Mesendoderm (in vitro differentiated cells): ENCODE data around the gene SDK1.

Experiments used
- DNase-seq: peaks from one replicate; pipeline ENCODE4 v3.0.0; 2013
- H2AK5ac ChIP-seq: 2 replicates; pipeline ENCODE4 v1.6.1; 2013; ENCODE audit warnings: low read length, inconsistent platforms
- H2BK120ac ChIP-seq: 2 replicates; pipeline ENCODE4 v1.6.1; 2013; ENCODE audit warnings: low read depth, mild to moderate bottlenecking, low read length, moderate library complexity, mixed read lengths
- H2BK15ac ChIP-seq: replicated peaks from 2 replicates; pipeline ENCODE4 v1.6.1; 2013; ENCODE audit warnings: low read depth, mild to moderate bottlenecking, moderate library complexity
- H2BK5ac ChIP-seq: 2 replicates; pipeline ENCODE4 v1.6.1; 2013; ENCODE audit warnings: low read length, inconsistent platforms
- H3K18ac ChIP-seq: 2 replicates; pipeline ENCODE4 v1.6.1; 2013; ENCODE audit warnings: mild to moderate bottlenecking, low read length, mixed read lengths
- H3K23ac ChIP-seq: one replicate; pipeline ENCODE4 v1.6.1; 2013; ENCODE audit warnings: low read length
- H3K27ac ChIP-seq: 2 replicates; pipeline ENCODE4 v1.5.1; 2013; ENCODE audit warnings: low read depth, mild to moderate bottlenecking, inconsistent platforms, low read length, moderate library complexity
- H3K27me3 ChIP-seq: 2 replicates; pipeline ENCODE4 v1.6.1; 2013; ENCODE audit warnings: low read length, control low read depth, mild to moderate bottlenecking, inconsistent platforms; ENCODE audit not compliant: insufficient read depth, poor library complexity
- H3K36me3 ChIP-seq: 2 replicates; pipeline ENCODE4 v1.6.1; 2013; ENCODE audit warnings: low read length, inconsistent platforms; ENCODE audit not compliant: control insufficient read depth, insufficient read depth
- H3K4ac ChIP-seq: one replicate; pipeline ENCODE4 v1.6.1; 2013; ENCODE audit warnings: low read depth, mild to moderate bottlenecking, low read length, moderate library complexity
- H3K4me1 ChIP-seq: 2 replicates; pipeline ENCODE4 v1.6.1; 2013; ENCODE audit warnings: low read depth, low read length, inconsistent platforms; ENCODE audit not compliant: control insufficient read depth
- H3K4me2 ChIP-seq: 2 replicates; pipeline ENCODE4 v1.6.1; 2013; ENCODE audit warnings: low read length
- H3K4me3 ChIP-seq: 2 replicates; pipeline ENCODE4 v1.5.1; 2013; ENCODE audit warnings: mild to moderate bottlenecking, low read length
- H3K56ac ChIP-seq: one replicate; pipeline ENCODE4 v1.6.1; 2013; ENCODE audit warnings: low read length
- H3K79me1 ChIP-seq: 2 replicates; pipeline ENCODE4 v1.6.1; 2013; ENCODE audit warnings: low read length, inconsistent platforms
- H3K79me2 ChIP-seq: 2 replicates; pipeline ENCODE4 v1.6.1; 2013; ENCODE audit warnings: mild to moderate bottlenecking, low read length; ENCODE audit not compliant: control insufficient read depth, insufficient read depth
- H3K9ac ChIP-seq: 2 replicates; pipeline ENCODE4 v1.6.1; 2013; ENCODE audit warnings: low read length, inconsistent platforms
- H4K5ac ChIP-seq: one replicate; pipeline ENCODE4 v1.6.1; 2013; ENCODE audit warnings: low read length
- H4K8ac ChIP-seq: one replicate; pipeline ENCODE4 v1.6.1; 2013; ENCODE audit warnings: low read depth, mild to moderate bottlenecking, control low read depth, low read length, moderate library complexity
- WGBS: extraction: QIAGEN DNeasy Blood & Tissue Kit; methylation state at CpG from one replicate; pipeline ENCODE4 v1.1.7; 2013; ENCODE audit warnings: low lambda C conversion rate, missing lambda C conversion rate; ENCODE audit not compliant: insufficient coverage; ENCODE audit errors: extremely low coverage; 5-methylcytosine and 5-hydroxymethylcytosine counted together

Gene SDK1

GRCh38 chr7:3427957-3428356, 126.9 kb downstream of the SDK1 start:
- Histone ChIP-seq H3K4me1 (peaks cover 3% of the 10 kb centered on the region), H2BK120ac (no peak overlapping the region), H4K5ac (no peak overlapping the region)

GRCh38 chr7:3429981-3430380, 128.9 kb downstream of the SDK1 start:
- H3K4me3 ChIP-seq: no peak overlapping the region
- no peaks in the 10 kb centered on the region for H3K79me2 ChIP-seq
- H3K79me1 ChIP-seq: no peaks in the 10 kb centered on the region
- H3K27me3 ChIP-seq: no peaks in the 10 kb centered on the region
- H3K36me3 ChIP-seq: no peaks in the 10 kb centered on the region
- H3K4me1 ChIP-seq: peaks cover 3% of the 10 kb centered on the region
- WGBS: no CpG with 5 or more reads among the region's 4 CpGs
- no peak overlapping the region for H2BK120ac ChIP-seq
- DNase-seq: peak; percentile 19
- H3K4ac ChIP-seq: no peak overlapping the region
- no peak overlapping the region for H4K8ac ChIP-seq
- H2BK15ac ChIP-seq: no peak overlapping the region
- no peak overlapping the region for H2BK5ac ChIP-seq
- H4K5ac ChIP-seq: no peak overlapping the region
- H3K18ac ChIP-seq: no peak overlapping the region
- H3K4me2 ChIP-seq: no peak overlapping the region
- H3K27ac ChIP-seq: no peak overlapping the region
- H3K56ac ChIP-seq: no peak overlapping the region
- no peak overlapping the region for H3K23ac ChIP-seq
- no peak overlapping the region for H3K9ac ChIP-seq
- no peak overlapping the region for H2AK5ac ChIP-seq

More at GRCh38 chr7:3427957-3428356, 126.9 kb downstream of the SDK1 start:
- Histone ChIP-seq H2BK15ac (no peak overlapping the region), H3K56ac (no peak overlapping the region), H2BK5ac (no peak overlapping the region), H3K4ac (no peak overlapping the region), H3K9ac (no peak overlapping the region), H3K27ac (no peak overlapping the region), H2AK5ac (no peak overlapping the region), H3K36me3 (no peaks in the 10 kb centered on the region), H4K8ac (no peak overlapping the region), H3K27me3 (no peaks in the 10 kb centered on the region), H3K4me2 (no peak overlapping the region), H3K18ac (no peak overlapping the region), H3K79me2 (no peaks in the 10 kb centered on the region), H3K79me1 (no peaks in the 10 kb centered on the region), H3K23ac (no peak overlapping the region), H3K4me3 (no peak overlapping the region)
- no CpG with 5 or more reads among the region's 1 CpG for WGBS
- no peak for DNase-seq

GRCh38 chr7:3430588-3430987, 129.5 kb downstream of the SDK1 start:
- Histone ChIP-seq H3K18ac (no peak overlapping the region), H3K36me3 (no peaks in the 10 kb centered on the region), H3K9ac (no peak overlapping the region), H4K5ac (no peak overlapping the region), H4K8ac (no peak overlapping the region), H3K4me2 (no peak overlapping the region), H3K23ac (no peak overlapping the region), H2BK15ac (no peak overlapping the region), H3K4me3 (no peak overlapping the region), H2BK120ac (no peak overlapping the region), H3K79me1 (no peaks in the 10 kb centered on the region), H3K4ac (no peak overlapping the region), H3K4me1 (peaks cover 3% of the 10 kb centered on the region), H3K27ac (no peak overlapping the region), H3K27me3 (no peaks in the 10 kb centered on the region), H3K56ac (no peak overlapping the region), H2AK5ac (no peak overlapping the region), H3K79me2 (no peaks in the 10 kb centered on the region), H2BK5ac (no peak overlapping the region)
- DNase-seq: peak; percentile 95
- WGBS: no CpG with 5 or more reads among the region's 7 CpGs

GRCh38 chr7:3431306-3431705, 130.3 kb downstream of the SDK1 start:
- peaks cover 3% of the 10 kb centered on the region for H3K4me1 ChIP-seq
- H3K56ac ChIP-seq: no peak overlapping the region
- WGBS: no CpG with 5 or more reads among the region's 1 CpG
- no peaks in the 10 kb centered on the region for H3K79me1 ChIP-seq
- DNase-seq: no peak
- H3K4ac ChIP-seq: no peak overlapping the region
- H3K4me3 ChIP-seq: no peak overlapping the region
- no peak overlapping the region for H3K23ac ChIP-seq
- H3K4me2 ChIP-seq: no peak overlapping the region
- H3K9ac ChIP-seq: no peak overlapping the region
- no peak overlapping the region for H2AK5ac ChIP-seq
- H3K18ac ChIP-seq: no peak overlapping the region
- H2BK15ac ChIP-seq: no peak overlapping the region
- no peak overlapping the region for H2BK120ac ChIP-seq
- H3K27me3 ChIP-seq: no peaks in the 10 kb centered on the region
- no peaks in the 10 kb centered on the region for H3K36me3 ChIP-seq
- no peak overlapping the region for H4K8ac ChIP-seq
- H3K27ac ChIP-seq: no peak overlapping the region
- H4K5ac ChIP-seq: no peak overlapping the region
- no peak overlapping the region for H2BK5ac ChIP-seq
- H3K79me2 ChIP-seq: no peaks in the 10 kb centered on the region

- Histone ChIP-seq H3K27me3 (no peaks in the 10 kb centered on the region), H3K18ac (no peak overlapping the region), H2BK5ac (no peak overlapping the region), H3K4me1 (peaks cover 3% of the 10 kb centered on the region), H3K56ac (no peak overlapping the region), H3K79me2 (no peaks in the 10 kb centered on the region), H3K79me1 (no peaks in the 10 kb centered on the region), H3K27ac (no peak overlapping the region), H2BK15ac (no peak overlapping the region), H3K9ac (no peak overlapping the region), H4K5ac (no peak overlapping the region), H2BK120ac (no peak overlapping the region), H3K4me2 (no peak overlapping the region), H2AK5ac (no peak overlapping the region), H3K23ac (no peak overlapping the region), H3K36me3 (no peaks in the 10 kb centered on the region), H4K8ac (no peak overlapping the region), H3K4me3 (no peak overlapping the region), H3K4ac (no peak overlapping the region)
- no peak for DNase-seq
- no CpG with 5 or more reads among the region's 4 CpGs for whole genome bisulfite sequencing
Measured at GRCh38 chr7:3432911-3433310, 131.9 kb downstream of the SDK1 start.

GRCh38 chr7:3434611-3435010, 133.6 kb downstream of the SDK1 start:
- H3K56ac ChIP-seq: no peak overlapping the region
- H4K8ac ChIP-seq: no peak overlapping the region
- no peak overlapping the region for H2BK15ac ChIP-seq
- no peak overlapping the region for H3K9ac ChIP-seq
- no CpG with 5 or more reads among the region's 4 CpGs for WGBS
- H3K27me3 ChIP-seq: no peaks in the 10 kb centered on the region
- no peak for DNase-seq
- H4K5ac ChIP-seq: no peak overlapping the region
- no peaks in the 10 kb centered on the region for H3K36me3 ChIP-seq
- H3K4me3 ChIP-seq: no peak overlapping the region
- no peaks in the 10 kb centered on the region for H3K79me1 ChIP-seq
- no peak overlapping the region for H3K4me2 ChIP-seq
- no peak overlapping the region for H3K27ac ChIP-seq
- no peak overlapping the region for H3K23ac ChIP-seq
- H3K18ac ChIP-seq: no peak overlapping the region
- no peak overlapping the region for H2AK5ac ChIP-seq
- no peak overlapping the region for H2BK5ac ChIP-seq
- H3K79me2 ChIP-seq: no peaks in the 10 kb centered on the region
- H3K4ac ChIP-seq: no peak overlapping the region
- H3K4me1 ChIP-seq: peaks cover 3% of the 10 kb centered on the region
- no peak overlapping the region for H2BK120ac ChIP-seq
